Stimulated activated CD8-positive, alpha-beta memory T cell treated with anti-CD3 and anti-CD28 coated beads, Interleukin-12 subunit alpha, Interleukin-12 subunit beta, amount 100 ng/mL, for 1 hour (primary cell): ENCODE results near the gene GPR31.

Source experiments
- DNase-seq: peaks from one replicate; pipeline ENCODE4 v3.0.0-alpha.2; 2020; ENCODE audit warnings: low read depth

Gene GPR31

DNA sequence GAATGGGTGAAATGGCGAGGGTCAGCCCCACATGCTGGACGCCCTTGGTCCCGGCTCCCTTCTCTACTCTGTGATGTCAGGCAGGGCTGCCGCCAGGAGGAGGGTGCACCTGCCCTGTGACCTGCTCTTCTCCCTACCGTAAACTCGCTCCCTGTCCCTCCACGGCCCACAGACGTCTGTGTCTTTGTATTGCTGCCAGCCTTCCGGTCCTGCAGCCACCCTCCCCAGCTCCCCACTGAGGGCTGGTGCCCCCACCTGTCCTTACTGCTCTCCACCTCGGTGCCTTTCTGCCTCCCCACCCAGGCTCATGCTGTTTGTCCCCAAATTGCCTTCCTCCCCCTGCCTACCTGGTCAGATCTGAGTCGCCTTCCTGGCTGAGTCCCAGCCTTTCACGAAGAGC is 38.9 kb downstream of the GPR31 start:
- DNase-seq, result no peak

DNA sequence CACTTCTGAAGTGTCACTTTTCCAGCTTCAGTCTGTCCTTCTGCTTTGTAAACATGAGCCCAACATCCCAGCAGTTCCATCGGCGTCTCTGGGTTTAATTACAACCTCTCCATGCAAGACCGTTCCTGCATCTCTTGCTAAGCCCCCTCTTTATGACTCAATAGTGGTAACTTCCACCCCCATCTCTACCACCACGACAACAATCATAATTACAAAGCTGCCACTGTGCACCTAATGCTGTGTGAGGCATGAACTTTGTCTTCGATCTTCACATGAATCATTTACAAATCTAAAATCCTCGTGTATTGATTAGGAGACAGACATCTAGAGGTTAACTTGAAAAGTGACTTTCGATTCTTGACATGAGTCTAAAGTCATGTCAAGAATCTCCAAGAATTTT is 39.8 kb downstream of the GPR31 start:
- DNase-seq, result no peak

DNA sequence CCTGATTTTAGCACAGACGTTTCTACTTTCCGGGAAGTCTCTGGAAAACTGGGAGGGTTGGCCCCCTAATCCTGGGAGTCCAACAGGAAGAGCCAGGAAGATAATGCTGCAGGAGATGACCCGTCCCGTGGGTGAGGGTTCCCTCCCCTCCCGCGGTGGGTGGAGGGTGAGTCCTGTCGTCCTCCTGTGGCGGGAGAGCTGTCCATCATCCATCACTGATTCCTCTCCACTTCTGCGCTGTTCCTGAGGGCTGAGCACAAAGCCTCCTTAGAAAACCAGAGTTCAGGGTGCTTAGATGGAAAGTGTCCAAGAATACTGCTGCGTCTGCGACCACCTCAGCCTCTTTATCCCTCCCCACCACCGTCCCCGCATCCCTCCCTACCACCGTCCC is 40.9 kb downstream of the GPR31 start:
- no peak for DNase-seq

DNA sequence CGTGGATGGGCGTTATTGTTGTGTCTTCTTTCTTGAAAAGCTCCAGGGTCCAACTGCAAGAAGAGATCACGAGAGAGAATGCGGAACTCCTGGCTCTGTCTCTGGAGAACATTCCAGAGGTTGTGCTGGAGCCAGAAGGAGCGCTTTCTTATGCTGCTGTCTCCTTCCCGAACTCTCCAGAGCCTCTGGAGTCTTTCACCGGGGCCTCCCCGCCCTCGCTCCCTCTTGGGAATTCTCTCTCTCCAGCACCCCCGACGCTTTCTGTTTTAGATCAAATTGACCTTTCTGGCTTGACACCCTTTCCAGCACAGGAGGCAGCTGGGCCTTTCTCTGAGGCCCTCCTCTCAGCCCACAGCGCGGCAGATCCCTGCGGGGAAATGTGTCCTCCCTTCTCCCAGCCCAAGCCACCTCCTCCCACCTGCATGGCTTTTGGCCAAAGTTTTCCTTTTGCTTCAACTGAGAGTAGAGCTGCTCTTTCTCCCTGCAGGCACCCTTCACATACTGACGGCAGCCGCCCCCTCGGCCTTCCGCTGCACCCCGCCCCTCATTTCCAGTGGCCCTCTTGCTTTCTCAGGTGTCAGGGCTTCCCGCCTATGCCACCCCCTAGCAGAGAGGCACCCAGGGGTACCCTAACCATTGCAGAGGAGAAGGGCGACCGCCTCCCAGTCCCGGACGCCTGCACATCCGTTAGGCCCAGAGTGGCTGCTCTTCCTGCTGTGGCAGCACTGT is 41.5 kb downstream of the GPR31 start:
- DNase-seq, result no peak

DNA sequence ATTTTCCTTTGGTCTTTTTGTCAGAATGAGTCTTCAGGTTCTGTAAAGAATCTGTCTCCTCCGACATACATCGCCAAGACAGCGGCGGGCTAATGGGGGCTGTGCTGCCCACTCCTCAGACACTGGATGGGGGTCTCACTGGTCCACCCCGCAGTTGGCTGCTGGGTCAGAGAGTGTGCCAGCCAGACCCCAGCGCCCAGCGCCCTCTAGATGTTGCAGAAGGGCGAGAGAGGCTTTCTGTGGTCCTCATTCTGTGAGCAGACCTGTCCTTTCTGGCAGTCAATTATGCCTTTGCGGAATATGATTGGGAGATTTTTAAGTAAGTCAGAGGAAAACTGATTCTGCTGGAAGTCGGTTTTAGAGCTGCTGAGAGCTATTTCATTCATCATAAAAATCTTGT is 42.7 kb downstream of the GPR31 start:
- no peak for DNase-seq

DNA sequence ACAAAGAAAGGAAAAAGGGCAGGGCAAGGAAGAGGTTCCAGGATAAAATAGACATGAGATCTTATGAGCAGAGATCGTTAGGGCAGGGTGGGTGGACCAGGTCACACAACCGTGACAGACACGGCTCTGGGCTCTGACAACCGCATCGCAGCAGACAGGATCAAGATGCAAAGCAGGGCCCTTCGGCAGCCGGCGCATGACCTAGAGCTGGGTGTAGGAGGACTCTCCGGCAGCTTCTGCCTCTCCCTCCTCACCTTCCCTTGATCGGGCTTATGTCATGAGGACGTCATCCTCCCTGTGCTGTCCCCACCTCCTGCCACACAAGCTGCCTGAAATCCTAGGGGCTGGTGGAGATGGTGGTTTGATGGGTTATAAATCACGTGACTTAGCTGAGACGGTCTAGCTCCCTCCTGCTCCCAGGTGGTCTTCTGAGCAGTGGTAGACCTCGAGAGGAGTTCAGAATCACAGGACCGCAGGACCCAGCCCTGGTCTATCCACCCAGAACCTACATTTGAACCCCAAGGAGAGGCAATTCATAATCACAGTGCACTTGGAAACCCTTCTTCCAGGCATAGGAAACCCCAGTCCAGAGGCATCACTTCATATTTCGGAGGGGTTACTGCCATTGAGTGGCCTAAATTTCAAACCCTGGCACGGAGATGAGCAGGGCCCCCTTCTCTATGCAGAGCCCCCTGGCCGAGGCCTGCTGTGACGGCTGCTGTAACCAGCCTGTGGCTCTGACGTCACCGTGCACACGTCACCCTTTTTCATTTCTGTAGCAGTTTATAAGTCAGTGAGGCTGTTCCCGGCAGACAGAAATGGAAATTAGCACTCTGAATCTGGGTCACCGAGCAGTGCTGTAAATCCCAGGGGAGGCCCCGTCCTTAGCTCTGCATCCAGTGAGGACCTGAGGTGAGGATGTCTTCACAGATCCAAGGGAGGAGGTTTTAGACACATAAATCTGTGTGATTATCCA is 43.6 kb downstream of the GPR31 start:
- no peak for DNase-seq

DNA sequence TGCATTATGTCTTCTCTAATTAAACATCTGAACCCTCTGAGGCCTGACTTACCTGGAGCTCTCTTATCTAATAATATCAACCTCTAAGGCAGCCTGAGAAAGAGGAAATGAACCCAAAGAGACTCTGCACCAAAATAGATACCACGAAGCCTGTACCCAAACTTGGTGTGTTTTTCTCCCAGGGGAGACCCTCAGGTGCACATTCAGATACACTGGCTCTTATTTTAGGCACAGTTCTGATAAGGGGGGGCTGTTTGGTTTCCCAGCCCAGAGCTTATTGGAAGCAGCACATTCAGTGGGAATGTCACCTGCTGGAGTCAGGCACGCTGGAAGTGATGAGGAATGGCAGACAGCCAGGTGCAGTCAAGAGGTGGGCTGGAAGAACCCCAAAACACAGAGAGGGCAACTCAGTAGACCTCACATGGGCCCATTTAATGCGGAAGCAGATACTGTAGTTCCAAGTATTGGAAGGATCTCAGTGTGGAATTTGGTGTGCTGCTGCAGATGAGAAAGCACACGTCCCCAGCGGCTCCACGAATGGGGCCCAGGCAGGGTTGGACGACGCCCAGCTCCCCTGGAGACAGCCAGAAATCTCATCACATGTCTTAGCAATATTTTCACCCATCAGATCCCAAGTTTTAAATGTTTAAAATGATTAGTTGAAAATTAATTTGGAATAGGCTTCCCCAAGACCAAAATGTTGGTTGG is 44.6 kb downstream of the GPR31 start:
- DNase-seq, result no peak

DNA sequence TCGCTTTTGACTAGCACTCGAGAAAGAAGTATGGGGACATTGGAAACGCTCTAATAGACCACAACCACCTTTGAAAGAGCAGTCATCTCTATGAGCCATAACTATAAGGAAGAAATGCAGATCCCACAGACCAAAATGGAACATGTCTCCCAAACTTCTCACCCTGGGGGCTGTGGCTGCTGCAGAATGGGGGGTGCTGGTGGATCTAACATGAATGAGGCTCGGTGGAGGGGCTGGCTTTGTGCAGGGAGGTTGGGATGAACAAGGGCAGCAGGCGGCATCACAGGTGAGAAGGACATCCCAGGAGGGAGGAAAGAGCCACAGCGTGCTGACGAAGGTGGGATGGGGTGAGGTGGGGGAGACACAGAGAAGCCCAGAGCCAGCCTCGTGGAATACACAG is 45.4 kb downstream of the GPR31 start:
- DNase-seq, result no peak

DNA sequence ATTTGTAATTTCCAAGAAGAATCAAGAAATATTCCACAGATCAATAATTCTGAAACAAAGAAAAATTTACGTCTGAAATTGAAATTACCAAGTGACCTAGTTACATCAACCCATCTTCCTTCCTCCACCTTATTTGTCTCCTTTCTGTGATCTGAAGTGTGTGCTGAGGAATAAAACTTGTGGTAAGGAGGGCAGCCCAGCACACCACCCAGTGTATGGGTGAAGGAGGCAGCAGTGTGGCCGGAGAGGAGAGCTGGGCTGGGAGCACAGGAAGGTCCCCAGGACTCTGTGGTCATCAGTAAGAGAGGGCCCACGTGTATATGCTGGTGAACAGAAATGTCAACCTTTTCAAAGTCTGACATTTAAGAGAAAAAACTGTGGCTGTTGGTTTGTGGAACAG is 46.2 kb downstream of the GPR31 start:
- no peak for DNase-seq

DNA sequence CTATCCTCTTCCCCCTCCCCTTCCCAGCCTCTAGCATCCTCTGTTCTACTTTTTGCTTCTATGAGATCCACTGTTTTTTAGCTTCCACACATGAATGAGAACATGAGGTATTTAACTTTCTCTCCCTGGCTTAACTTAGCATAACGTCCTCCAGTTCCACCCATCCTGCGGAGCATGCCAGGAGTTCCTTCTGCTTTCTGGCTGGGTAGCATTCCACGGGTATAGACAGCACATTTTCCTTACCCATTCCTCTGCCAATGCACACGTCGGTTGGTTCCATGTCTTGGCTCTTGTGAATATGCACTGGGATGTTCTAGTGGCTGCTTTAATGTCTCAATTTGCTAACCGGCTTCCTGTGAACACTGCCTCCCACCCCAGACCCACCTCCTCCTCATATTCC is 48.1 kb downstream of the GPR31 start:
- DNase-seq, result no peak

DNA sequence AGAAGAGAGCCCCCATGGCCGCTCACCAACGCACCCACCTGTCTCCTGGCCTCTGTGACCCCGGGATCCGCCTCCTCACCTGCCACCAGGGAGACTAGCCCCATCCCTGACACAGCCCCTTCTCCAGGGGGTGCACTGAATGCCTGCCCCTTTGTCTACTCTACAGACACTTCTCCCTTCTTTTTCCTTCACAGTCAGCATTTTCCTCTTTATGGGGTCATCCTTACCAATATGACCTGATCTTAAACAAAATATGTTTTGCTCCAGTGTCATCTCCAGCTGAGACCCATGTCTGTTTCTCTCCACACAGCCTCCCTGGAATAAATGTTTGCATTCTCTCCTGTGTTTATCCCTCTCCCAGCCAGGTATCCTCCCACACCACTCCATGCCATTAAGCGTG is 49.5 kb downstream of the GPR31 start:
- no peak for DNase-seq

DNA sequence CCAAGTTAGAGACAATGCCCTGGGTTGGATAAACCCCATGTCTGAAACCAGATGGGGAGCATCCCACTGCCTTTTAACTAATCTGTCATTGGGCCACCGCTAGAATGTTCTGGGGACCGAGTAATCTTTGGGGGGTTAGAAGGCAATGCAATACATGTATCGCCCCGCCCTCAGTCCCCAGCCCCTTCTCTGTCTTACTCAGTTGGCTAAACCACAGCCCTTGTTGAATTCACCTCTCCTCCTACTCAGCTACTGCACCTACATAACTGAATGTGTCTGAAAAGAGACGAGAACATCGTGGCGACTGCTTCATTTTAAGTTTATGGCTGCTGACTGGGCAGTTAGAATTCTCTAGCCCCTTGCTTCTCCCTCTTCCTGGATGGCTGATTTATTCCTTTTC is 50.0 kb downstream of the GPR31 start:
- no peak for DNase-seq

DNA sequence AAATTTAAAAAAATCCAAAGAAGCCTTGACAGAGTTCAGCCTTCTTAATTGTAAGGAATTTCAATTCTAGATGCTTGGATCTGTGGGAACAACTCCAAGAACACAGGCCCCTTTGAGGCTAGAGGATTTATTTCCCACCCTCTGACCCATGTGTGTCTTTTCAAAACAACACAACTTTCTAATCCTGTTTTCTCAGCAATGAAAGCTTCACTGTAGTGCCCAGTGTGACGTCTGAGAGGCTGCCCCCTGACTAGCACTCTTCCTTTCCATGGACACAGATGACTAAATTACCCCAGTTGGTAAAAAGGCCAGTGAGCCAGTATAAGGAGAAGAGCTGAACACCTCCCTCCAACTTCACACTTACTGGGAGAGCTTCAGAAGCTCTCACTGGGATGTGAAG is 51.4 kb downstream of the GPR31 start:
- no peak for DNase-seq
